AG09319 (cell line): Measurements from ENCODE around the gene DCHS1.

Source experiments
- DNase-seq: peaks from one replicate; pipeline ENCODE4 v3.0.0-alpha.2; 2010; ENCODE audit warnings: low read depth; ENCODE audit errors: extremely low read depth
- TF ChIP-seq, protein P1 (sequence below): IDR thresholded peaks from 2 replicates; pipeline ENCODE4 v1.5.1; 2011; ENCODE audit warnings: low read depth, mild to moderate bottlenecking, inconsistent platforms, low read length, moderate library complexity

DCHS1 gene

DNA sequence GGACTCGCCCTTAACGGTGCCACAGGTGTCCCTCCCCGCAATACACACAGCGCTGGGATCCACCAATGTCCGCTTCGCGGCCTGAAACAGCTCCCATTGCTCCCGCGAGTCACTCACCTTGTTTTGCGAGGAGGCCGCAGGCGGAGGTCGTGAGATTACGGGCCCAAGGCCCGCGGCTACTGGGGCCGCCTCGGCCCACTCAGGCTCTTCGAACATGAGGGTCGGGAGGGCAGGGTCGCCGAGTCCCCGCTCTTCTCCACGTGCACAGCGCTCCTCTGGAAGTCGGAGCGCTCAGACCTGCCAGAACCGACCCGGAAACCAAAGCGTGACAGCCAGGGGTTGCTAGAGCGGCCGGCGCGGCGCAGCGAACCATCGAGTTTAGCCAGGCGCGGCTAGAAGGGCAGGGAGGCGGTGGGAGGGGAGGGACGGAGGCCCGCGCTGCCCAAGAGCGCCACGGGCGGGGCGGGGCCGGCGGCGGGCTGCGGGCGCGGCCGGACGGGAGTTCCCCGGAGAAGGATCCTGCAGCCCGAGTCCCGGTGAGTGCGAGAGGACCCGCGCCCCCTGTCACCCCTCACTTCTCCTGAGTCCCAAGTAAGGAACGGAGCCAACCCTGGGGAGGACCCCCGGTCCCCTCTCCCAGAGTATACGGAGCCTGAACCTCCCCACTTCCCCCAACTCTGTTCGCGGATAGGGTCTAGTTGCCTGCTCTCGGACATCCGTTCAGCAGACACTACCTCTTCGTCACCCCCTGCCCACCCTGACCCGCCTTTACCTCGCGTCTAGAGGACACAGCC, 52.1 kb downstream of the DCHS1 start, which contains the start of the genes ILK and RRP8:
ILK (plus strand) TSS at position 488 of the 794 bp plus-strand sequence. CDS start 498 bp downstream, outside the sequence.
RRP8 (minus strand) TSS at position 330 of the 794 bp plus-strand sequence; CDS start at position 216, 114 bp downstream.
- TF ChIP-seq, protein P1, sequence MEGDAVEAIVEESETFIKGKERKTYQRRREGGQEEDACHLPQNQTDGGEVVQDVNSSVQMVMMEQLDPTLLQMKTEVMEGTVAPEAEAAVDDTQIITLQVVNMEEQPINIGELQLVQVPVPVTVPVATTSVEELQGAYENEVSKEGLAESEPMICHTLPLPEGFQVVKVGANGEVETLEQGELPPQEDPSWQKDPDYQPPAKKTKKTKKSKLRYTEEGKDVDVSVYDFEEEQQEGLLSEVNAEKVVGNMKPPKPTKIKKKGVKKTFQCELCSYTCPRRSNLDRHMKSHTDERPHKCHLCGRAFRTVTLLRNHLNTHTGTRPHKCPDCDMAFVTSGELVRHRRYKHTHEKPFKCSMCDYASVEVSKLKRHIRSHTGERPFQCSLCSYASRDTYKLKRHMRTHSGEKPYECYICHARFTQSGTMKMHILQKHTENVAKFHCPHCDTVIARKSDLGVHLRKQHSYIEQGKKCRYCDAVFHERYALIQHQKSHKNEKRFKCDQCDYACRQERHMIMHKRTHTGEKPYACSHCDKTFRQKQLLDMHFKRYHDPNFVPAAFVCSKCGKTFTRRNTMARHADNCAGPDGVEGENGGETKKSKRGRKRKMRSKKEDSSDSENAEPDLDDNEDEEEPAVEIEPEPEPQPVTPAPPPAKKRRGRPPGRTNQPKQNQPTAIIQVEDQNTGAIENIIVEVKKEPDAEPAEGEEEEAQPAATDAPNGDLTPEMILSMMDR = peak; percentile 23

DNA sequence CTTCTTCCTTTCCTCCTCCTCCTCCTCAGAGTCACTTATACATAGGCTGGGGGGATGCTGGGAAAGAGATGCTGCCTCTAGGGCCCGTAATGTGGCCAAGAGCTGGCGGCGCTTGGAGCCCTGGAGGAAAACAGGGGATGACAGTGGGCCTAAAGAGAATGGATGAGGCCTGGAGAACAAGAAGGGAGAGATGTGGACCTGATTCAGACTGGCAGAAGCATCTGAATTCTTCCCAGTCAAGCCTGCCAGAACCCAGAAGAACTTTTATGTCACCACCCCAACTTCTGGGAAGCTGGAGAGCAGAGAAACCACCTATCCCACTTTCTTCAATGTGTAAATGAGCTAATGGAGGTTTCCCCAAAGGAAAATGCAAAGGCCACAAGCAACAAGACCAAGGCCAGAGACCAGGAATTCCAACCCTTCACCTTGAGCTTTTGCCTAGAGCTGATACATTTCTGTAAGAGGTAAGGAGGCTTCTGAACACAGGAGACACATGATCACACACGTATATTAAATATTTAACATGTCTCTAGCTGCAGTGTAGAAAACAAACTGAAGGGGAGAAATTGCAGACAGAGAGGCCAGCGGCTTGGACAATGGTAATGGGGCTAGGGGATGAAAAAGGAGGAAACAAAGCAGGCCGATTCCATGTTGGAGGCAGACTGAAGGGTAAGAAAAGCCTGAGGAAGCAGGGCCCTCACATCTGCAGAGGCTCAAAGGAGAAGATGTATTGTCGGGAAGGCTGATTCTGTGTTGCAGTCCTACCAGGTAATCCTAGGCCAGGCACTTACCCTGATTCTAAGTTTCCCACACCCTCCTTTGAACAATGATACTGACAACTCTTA, 53.3 kb downstream of the DCHS1 start:
- no peak for DNase-seq
- TF ChIP-seq, protein P1 = no peak

More for the DNA sequence above, 52.1 kb downstream of the DCHS1 start, which contains the start of the genes ILK and RRP8:
- peak; percentile 61 for DNase-seq

DNA sequence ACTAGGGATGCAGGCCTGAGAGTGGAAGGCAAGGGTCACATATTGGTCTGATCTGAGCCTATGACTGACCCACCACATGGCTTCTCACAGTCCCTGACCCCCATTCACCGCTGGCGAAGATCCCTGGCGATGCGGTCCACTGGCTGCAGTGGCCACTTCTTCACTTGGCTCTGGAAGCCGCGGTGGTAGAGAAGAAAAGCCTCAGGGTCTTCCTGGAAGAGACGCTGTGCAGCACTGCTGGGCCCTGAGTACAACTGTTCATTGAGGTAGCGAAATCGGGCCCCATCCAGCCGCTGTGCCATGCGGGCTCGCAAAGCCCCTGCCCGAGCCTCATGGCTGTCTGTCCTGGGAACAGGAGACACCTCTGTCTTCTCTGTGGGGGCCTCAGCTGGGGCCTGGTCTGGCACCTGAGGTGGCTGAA, 54.6 kb downstream of the DCHS1 start:
- TF ChIP-seq, protein P1 = no peak
- no peak for DNase-seq

DNA sequence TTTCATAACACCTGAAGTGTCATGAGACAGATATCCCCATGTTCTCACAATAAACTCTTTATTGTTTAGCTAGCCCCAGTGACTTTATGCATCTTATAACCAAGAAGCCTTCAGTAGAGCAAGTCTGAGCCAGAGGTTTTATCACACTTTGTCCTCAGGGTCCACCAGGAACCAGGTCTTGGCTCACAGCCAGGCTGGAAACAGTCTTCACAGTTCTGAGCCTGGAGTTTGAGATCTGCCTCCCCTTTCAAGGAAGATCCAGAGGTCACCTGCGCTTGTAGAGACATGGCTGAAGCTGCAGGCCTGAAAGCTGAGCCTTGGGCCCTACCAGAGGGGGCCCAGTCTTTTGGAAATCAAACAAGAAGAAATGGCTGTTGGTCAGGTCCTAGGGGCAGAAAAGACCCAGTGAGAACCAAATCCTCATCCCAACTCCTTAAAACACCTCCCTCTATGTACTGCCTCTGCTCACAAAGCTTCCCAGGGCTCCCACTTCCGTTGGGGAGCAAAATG, 55.7 kb downstream of the DCHS1 start:
- DNase-seq = no peak

DNA sequence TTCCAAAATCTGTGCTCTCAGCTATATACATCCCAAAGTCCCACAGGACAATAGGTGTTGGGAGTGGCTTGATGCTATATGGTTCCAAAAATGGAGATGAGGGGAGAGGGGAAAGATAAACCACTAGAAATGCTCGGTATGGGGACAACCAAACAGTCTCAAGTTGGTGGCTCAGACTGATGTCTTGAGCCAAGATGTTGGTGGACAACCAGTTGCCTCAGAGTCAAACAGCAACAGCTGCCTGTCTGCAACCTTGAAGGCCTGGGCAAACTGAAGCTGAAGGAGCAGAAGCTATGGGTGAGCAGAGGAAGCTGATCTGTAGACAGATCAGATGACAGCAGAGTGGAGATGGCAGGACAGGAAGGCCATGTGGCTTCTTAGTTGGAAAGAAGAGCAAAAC, 56.2 kb downstream of the DCHS1 start:
- TF ChIP-seq, protein P1 = no peak
- DNase-seq = no peak

More for the DNA sequence above, 55.7 kb downstream of the DCHS1 start:
- TF ChIP-seq, protein P1 = no peak

DNA sequence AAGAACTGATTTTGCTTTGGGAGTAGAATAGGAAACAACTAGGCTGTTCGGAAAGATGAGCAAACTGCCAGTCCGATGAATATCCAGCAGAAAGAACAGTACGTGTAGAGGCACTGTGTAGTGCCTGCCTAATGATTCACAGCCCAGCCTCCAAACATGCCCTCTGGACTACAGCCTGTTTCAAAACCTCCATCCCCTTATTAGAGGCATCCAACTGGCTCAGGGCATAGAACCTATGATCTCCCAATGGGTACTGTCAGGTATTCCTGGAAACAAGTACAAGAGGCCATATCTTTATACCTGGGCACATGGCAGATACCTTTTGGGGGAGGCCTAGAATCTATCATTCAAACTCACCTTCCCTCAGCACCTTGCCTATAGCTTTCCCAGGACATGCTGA, 57.1 kb downstream of the DCHS1 start:
- TF ChIP-seq, protein P1 = no peak
- DNase-seq = no peak
